ENCODE measurements around the gene SMNDC1.
"Not testable (repeated sequence)": the region's sequence is repeated elsewhere in the genome, so short reads cannot be mapped to it uniquely, and the experiment has no call there.

SMNDC1 gene

DNA sequence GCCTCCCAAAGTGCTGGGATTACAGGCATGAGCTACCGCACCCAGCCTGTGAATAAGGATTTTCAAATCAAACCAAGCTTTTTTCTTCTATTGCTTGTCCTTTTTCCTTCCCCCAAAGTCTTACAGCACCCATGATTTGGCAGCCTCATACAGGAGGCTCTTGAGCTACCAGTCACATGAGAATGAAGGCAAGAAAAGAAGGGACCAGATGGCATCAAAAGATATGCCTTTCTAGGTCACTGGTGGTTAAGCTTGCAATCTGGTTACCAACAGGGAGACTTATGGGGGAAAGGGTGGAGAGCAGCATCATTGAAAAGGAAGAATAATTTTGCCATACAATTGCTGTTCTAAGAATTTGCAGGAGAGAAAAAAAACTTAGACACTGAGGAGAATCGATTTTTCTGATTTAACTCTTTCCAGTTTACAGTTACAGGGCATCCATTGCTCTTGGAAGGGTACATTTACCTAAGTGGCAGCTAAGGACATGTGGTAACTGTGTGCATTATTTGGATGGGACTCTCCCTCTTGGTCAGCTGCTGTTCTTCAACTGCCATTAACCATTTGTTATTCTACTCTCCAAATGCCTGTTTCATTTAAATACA, 29.5 kb downstream of the SMNDC1 start:
- no peaks in the 10 kb centered on the region for H3K9me3 ChIP-seq (ENCODE audit: control insufficient read depth, low read length)
- peaks cover 6% of the 10 kb centered on the region for H3K4me1 ChIP-seq (ENCODE audit: control insufficient read depth, insufficient read depth, low read length)
- no peaks in the 10 kb centered on the region for H3K36me3 ChIP-seq (ENCODE audit: control insufficient read depth, insufficient read depth, low read length)
- no peaks in the 10 kb centered on the region for H3K27me3 ChIP-seq (ENCODE audit: control insufficient read depth, insufficient read depth, low read length)
- no peak overlapping the region for H3K9ac ChIP-seq (ENCODE audit: low read length)
- no peak overlapping the region for H3K4me3 ChIP-seq (ENCODE audit: low read length)

DNA sequence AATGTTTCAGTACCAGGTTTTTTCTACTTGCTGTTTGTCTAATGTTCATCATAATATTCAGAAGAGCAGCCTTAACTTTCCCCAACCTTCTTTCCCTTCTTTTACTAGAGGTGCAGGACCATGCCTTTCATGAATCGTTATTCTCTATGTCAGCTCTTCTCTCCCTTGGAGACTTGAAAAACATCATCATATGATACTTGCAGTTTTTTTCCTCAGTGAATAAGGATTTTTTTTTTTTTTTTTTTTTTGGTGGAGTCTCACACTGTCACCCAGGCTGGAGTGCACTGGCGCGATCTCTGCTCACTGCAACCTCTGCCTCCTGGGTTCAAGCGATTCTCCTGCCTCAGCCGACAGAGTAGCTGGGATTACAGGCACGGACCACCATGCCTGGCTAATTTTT, 30.1 kb downstream of the SMNDC1 start:
- Histone ChIP-seq H3K4me1 (ENCODE audit: control insufficient read depth, insufficient read depth, low read length) (peaks cover 12% of the 10 kb centered on the region), H3K27me3 (ENCODE audit: control insufficient read depth, insufficient read depth, low read length) (no peaks in the 10 kb centered on the region), H3K9ac (ENCODE audit: low read length) (no peak overlapping the region), H3K4me3 (ENCODE audit: low read length) (no peak overlapping the region), H3K9me3 (ENCODE audit: control insufficient read depth, low read length) (no peaks in the 10 kb centered on the region), H3K36me3 (ENCODE audit: control insufficient read depth, insufficient read depth, low read length) (no peaks in the 10 kb centered on the region)

DNA sequence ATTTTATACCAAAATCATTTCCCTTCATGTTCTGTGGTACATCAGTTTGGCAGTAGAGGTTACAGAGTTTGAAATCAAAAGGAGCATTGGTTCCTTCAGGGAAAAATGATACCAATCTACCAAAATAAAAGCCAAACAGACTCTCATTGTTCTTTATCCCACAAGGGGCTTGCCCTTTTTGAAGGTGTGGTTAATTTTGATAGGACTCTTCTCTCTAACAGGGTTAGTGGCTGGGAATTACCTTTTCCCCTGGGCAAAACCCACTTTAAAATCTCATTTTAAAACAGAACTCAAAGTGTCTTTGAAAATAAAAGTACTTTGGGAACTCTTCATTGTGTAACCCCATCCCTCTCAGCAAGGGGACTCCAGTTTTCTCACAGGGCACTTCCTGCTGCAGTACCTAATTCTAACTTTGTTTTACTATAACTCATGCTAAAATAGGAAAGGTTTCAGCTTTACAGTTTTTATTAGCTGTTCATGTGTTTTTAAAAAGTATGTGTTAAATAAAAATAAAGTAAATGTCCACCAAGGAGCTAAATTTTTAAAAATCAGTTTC, 30.6 kb downstream of the SMNDC1 start:
- peaks cover 10% of the 10 kb centered on the region for H3K4me1 ChIP-seq (ENCODE audit: control insufficient read depth, insufficient read depth, low read length)
- H3K4me3 ChIP-seq (ENCODE audit: low read length), result no peak overlapping the region

DNA sequence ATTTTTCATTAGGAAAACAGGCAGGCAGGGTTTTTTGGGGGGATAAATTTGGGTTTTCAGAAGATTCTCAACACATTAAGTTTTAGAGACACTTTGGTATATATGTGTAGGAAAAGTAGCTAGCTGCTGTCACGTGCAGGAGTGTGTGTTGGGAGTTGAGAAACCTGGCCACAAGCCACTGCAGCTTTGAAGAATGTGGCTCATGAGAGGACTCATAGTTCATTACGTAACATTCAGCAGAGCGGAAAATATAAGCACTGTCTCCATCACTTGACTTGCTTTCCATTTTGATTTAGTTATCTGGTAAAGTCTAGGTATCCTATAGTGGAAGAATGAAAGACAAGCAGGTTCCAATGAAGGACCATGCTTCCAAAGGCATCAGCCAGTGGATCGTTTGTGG, 31.2 kb downstream of the SMNDC1 start:
- Histone ChIP-seq H3K4me1 (ENCODE audit: control insufficient read depth, insufficient read depth, low read length) (peaks cover 6% of the 10 kb centered on the region), H3K27me3 (ENCODE audit: control insufficient read depth, insufficient read depth, low read length) (no peaks in the 10 kb centered on the region), H3K9ac (ENCODE audit: low read length) (no peak overlapping the region), H3K4me3 (ENCODE audit: low read length) (no peak overlapping the region), H3K9me3 (ENCODE audit: control insufficient read depth, low read length) (no peaks in the 10 kb centered on the region), H3K36me3 (ENCODE audit: control insufficient read depth, insufficient read depth, low read length) (no peaks in the 10 kb centered on the region)

More for the DNA sequence above, 30.6 kb downstream of the SMNDC1 start:
- Histone ChIP-seq H3K27me3 (ENCODE audit: control insufficient read depth, insufficient read depth, low read length) (no peaks in the 10 kb centered on the region), H3K36me3 (ENCODE audit: control insufficient read depth, insufficient read depth, low read length) (no peaks in the 10 kb centered on the region), H3K9me3 (ENCODE audit: control insufficient read depth, low read length) (no peaks in the 10 kb centered on the region), H3K9ac (ENCODE audit: low read length) (no peak overlapping the region)

GRCh38 chr10:110272995-110273394, 31.7 kb downstream of the SMNDC1 start:
- not testable (repeated sequence) for H3K9me3 ChIP-seq (ENCODE audit: control insufficient read depth, low read length); H3K4me1 ChIP-seq (ENCODE audit: control insufficient read depth, insufficient read depth, low read length); H3K4me3 ChIP-seq (ENCODE audit: low read length)

GRCh38 chr10:110269374-110270318, 35.1 kb downstream of the SMNDC1 start:
- H3K4me1 ChIP-seq (ENCODE audit: control insufficient read depth, insufficient read depth, low read length), result peaks cover 6% of the 10 kb centered on the region
- no peaks in the 10 kb centered on the region for H3K9me3 ChIP-seq (ENCODE audit: control insufficient read depth, low read length)
- H3K4me3 ChIP-seq (ENCODE audit: low read length), result peak overlapping the region; percentile 4
- H3K36me3 ChIP-seq (ENCODE audit: control insufficient read depth, insufficient read depth, low read length), result no peaks in the 10 kb centered on the region
- H3K9ac ChIP-seq (ENCODE audit: low read length), result peak overlapping the region; percentile 16
- H3K27me3 ChIP-seq (ENCODE audit: control insufficient read depth, insufficient read depth, low read length), result no peaks in the 10 kb centered on the region

More at GRCh38 chr10:110272995-110273394, 31.7 kb downstream of the SMNDC1 start:
- not testable (repeated sequence) for H3K9ac ChIP-seq (ENCODE audit: low read length); H3K27me3 ChIP-seq (ENCODE audit: control insufficient read depth, insufficient read depth, low read length); H3K36me3 ChIP-seq (ENCODE audit: control insufficient read depth, insufficient read depth, low read length)

- Histone ChIP-seq H3K4me3 (ENCODE audit: low read length) (peak overlapping the region; percentile 4), H3K4me1 (ENCODE audit: control insufficient read depth, insufficient read depth, low read length) (peaks cover 6% of the 10 kb centered on the region), H3K36me3 (ENCODE audit: control insufficient read depth, insufficient read depth, low read length) (no peaks in the 10 kb centered on the region), H3K9me3 (ENCODE audit: control insufficient read depth, low read length) (no peaks in the 10 kb centered on the region), H3K27me3 (ENCODE audit: control insufficient read depth, insufficient read depth, low read length) (no peaks in the 10 kb centered on the region), H3K9ac (ENCODE audit: low read length) (peak overlapping the region; percentile 16)
Measured at GRCh38 chr10:110268971-110269370, 35.7 kb downstream of the SMNDC1 start.

DNA sequence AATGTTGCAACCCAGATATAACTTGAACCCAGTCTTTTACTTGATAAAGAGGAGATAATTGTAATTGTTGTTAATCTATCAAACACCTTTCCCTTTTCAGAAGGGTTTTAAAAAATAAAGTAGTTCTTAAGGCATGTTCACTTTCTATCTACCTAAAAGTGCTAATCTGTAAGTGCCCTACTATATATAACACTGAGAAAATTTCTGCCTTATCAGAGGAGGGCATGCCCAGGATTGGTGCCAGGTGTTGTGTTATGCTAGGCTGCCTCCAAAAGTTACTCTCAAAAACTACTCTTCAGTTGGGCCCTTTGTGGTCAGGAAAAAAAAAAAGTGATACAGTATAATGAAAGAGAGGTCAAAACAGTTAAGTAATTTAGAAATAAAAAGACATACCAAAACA, 36.3 kb downstream of the SMNDC1 start:
- no peaks in the 10 kb centered on the region for H3K36me3 ChIP-seq (ENCODE audit: control insufficient read depth, insufficient read depth, low read length)
- H3K9me3 ChIP-seq (ENCODE audit: control insufficient read depth, low read length), result no peaks in the 10 kb centered on the region
- H3K4me1 ChIP-seq (ENCODE audit: control insufficient read depth, insufficient read depth, low read length), result peaks cover 6% of the 10 kb centered on the region
- H3K4me3 ChIP-seq (ENCODE audit: low read length), result no peak overlapping the region
- H3K27me3 ChIP-seq (ENCODE audit: control insufficient read depth, insufficient read depth, low read length), result no peaks in the 10 kb centered on the region
- no peak overlapping the region for H3K9ac ChIP-seq (ENCODE audit: low read length)

DNA sequence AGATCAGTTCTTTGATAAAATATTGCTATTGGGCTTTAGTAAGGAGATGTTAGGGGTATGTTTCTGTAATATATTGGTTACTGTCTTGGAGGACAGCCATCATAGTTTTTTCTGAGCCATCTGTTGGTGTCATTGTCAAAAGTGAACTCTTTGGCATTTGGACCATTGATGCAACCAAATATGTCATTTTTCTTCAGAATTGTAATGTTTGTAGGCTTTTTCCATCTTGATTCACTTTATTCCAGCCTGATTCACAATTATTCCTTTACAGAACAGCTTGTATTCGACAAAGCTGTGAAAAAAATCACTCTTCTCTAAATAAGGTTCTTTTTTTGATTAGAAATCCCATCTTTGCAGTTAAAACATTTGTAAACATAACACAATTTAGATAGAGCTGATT, 37.4 kb downstream of the SMNDC1 start:
- H3K9ac ChIP-seq (ENCODE audit: low read length), result no peak overlapping the region
- peaks cover 6% of the 10 kb centered on the region for H3K4me1 ChIP-seq (ENCODE audit: control insufficient read depth, insufficient read depth, low read length)

DNA sequence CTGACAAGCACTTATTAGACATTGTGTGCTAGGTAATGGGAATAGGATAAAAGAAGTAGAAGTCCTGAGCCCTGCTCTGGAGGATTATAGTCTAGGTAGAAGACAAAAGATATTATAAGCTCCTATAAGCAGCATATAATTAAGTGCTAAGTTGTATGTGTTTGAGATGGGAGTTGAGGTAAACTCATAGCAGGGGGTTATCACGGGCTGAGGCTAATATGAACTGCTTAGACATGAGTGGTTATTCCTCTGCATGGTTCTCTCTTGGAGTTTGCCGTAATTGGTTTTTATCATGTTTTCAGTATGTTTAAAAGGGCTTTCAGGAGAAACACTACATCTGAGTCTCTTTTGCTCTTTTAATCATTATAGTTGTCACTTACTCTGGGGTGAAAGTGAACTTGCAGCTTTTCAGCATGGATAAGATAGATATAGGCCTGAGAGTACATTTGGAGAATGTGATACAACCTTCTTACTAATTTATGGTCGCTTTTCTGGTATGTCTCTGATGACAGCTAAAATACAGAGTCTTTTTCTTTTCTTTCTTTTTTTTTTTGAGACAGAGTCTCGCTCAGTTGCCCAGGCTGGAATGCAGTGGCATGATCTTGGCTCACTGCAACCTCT, 39.0 kb downstream of the SMNDC1 start:
- H3K4me1 ChIP-seq (ENCODE audit: control insufficient read depth, insufficient read depth, low read length), result peaks cover 6% of the 10 kb centered on the region
- no peak overlapping the region for H3K4me3 ChIP-seq (ENCODE audit: low read length)
- no peaks in the 10 kb centered on the region for H3K36me3 ChIP-seq (ENCODE audit: control insufficient read depth, insufficient read depth, low read length)
- no peaks in the 10 kb centered on the region for H3K9me3 ChIP-seq (ENCODE audit: control insufficient read depth, low read length)
- no peak overlapping the region for H3K9ac ChIP-seq (ENCODE audit: low read length)
- H3K27me3 ChIP-seq (ENCODE audit: control insufficient read depth, insufficient read depth, low read length), result no peaks in the 10 kb centered on the region

More for the DNA sequence above, 37.4 kb downstream of the SMNDC1 start:
- Histone ChIP-seq H3K36me3 (ENCODE audit: control insufficient read depth, insufficient read depth, low read length) (no peaks in the 10 kb centered on the region), H3K4me3 (ENCODE audit: low read length) (no peak overlapping the region), H3K9me3 (ENCODE audit: control insufficient read depth, low read length) (no peaks in the 10 kb centered on the region), H3K27me3 (ENCODE audit: control insufficient read depth, insufficient read depth, low read length) (no peaks in the 10 kb centered on the region)

- no peaks in the 10 kb centered on the region for H3K4me1 ChIP-seq (ENCODE audit: control insufficient read depth, insufficient read depth, low read length)
- H3K9me3 ChIP-seq (ENCODE audit: control insufficient read depth, low read length), result no peaks in the 10 kb centered on the region
- H3K36me3 ChIP-seq (ENCODE audit: control insufficient read depth, insufficient read depth, low read length), result no peaks in the 10 kb centered on the region
- H3K9ac ChIP-seq (ENCODE audit: low read length), result no peak overlapping the region
- H3K4me3 ChIP-seq (ENCODE audit: low read length), result no peak overlapping the region
- no peaks in the 10 kb centered on the region for H3K27me3 ChIP-seq (ENCODE audit: control insufficient read depth, insufficient read depth, low read length)
Measured at GRCh38 chr10:110263164-110263563, 41.6 kb downstream of the SMNDC1 start.

Measured in mucosa of stomach (tissue), 1 donor.